Fibroblast of villous mesenchyme (primary cell): ENCODE data around the gene PARVG. TPM values are rescaled to one million over a fixed set of nuclear protein-coding genes. Genes with fewer than 3 reads are reported as not detected.

Source experiments
- DNase-seq: peaks from one replicate; pipeline ENCODE4 v3.0.0-alpha.2; 2010; ENCODE audit warnings: low read depth
- H3K4me3 ChIP-seq: 2 replicates; pipeline ENCODE4 v1.5.1; 2011; ENCODE audit warnings: low read depth, mild to moderate bottlenecking, low read length
- total RNA-seq: library from RNA; depleted of rRNA; stranded (reverse); fragments of >200 nt; gene quantifications from 2 replicates; pipeline ENCODE4 v1.2.3, GENCODE V29; 2012
- TF ChIP-seq, protein P1 (sequence below): IDR thresholded peaks from 2 replicates; pipeline ENCODE4 v1.5.1; 2012; ENCODE audit warnings: low read depth, mild to moderate bottlenecking, low read length; ENCODE audit not compliant: insufficient read depth

The PARVG gene
- total RNA-seq, 1 donor = not detected

DNA sequence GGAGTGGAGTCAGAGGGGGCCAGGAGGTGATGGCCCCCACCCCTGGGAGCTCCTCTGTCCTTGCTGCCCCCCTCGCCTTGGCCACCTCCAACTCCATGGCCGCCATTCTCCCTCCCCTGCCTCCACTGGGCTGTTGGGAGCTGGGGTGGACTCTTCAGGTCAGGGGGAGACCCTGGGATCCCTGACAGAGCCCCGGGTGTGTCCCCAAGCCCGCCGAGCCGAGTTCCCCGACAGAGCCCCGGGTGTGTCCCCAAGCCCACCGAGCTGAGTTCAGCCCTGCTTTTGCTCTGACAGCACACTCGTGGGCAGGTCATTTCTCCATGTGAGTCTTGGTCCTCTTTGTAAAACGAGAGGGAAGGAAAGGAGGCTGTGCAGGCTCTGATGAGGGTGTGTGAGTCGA lies 13.2 kb upstream of the PARVG start:
- H3K4me3 ChIP-seq = no peak overlapping the region
- TF ChIP-seq, protein P1, sequence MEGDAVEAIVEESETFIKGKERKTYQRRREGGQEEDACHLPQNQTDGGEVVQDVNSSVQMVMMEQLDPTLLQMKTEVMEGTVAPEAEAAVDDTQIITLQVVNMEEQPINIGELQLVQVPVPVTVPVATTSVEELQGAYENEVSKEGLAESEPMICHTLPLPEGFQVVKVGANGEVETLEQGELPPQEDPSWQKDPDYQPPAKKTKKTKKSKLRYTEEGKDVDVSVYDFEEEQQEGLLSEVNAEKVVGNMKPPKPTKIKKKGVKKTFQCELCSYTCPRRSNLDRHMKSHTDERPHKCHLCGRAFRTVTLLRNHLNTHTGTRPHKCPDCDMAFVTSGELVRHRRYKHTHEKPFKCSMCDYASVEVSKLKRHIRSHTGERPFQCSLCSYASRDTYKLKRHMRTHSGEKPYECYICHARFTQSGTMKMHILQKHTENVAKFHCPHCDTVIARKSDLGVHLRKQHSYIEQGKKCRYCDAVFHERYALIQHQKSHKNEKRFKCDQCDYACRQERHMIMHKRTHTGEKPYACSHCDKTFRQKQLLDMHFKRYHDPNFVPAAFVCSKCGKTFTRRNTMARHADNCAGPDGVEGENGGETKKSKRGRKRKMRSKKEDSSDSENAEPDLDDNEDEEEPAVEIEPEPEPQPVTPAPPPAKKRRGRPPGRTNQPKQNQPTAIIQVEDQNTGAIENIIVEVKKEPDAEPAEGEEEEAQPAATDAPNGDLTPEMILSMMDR = no peak
- DNase-seq = no peak

DNA sequence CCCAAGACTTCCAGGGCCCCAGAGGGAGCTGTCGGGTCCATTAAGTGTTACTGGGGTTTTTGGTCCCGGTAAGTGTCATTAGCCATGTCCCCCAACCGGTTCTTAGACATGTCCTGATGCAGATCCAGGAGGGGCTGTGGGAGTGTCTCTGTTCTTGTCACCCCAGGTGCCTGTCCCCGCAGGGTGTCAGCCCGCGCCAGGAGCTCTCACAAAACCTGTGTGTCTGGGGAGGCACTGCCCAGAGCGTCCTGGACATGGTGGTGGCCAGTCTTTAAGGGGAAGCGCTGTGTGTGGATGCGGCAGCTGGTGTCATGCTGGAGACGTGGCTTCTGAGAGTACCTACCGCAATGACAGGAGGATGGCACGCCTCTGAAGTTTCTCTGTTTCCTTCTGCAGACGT lies 12.5 kb upstream of the PARVG start:
- TF ChIP-seq, protein P1 = no peak

GRCh38 chr22:44170470-44170869 lies 10.3 kb upstream of the PARVG start:
- no peak overlapping the region for H3K4me3 ChIP-seq
- TF ChIP-seq, protein P1 = no peak
- no peak for DNase-seq

More for the DNA sequence above, 12.5 kb upstream of the PARVG start:
- no peak for DNase-seq
- H3K4me3 ChIP-seq = no peak overlapping the region

DNA sequence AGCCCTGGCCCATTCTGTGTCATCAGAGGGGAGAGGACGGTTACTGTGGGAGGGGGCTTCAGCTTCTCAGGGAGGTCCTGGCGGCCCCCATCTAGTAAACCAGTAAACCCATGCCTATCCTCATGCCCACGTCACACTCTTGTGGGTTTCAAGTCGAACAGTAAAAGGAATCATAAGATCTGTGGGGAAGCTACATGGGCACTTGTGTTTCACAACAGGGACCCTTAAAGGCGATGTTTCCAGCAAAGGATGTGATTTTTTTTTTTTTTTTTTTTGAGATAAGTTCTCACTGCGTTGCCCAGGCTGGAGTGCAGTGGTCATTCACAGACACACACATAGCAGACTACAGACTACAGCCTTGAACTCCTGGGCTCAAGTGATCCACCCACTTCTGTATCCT lies 9.2 kb upstream of the PARVG start:
- H3K4me3 ChIP-seq = no peak overlapping the region
- TF ChIP-seq, protein P1 = no peak
- no peak for DNase-seq

DNA sequence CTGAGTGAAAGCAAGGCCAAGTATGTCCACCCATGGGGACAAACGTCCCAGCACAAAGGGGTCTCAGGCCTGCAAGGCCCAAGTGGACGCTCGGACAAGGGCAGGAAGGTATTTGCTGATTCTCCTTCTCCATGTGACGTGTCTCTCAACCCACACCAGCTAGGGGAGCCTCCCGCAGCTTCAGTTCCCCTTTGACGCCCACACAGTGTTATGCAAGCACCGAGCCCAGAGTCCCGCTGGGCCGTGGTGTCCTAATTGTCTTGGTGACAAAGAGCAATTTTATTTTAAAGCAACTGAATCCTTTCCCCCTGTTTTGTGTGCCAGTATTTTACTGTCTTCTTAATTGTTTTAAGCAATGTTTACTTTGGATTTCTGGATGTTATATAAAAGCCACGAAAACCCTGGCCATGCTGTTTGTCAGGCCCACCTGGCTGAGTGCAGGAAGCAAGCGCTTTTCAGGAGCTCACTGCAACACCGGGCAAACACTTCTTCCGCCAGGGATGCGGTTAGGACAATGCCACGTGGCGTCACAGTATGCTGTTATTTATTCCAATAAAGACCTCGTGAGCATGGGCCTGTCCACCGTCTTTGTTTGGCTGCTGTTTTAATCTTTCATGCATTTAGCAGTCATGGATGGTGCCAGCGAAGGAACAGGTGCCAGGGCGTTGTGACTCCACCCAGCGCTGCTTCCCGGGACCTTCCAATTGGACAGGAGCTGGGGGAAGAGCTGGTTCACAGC lies 8.2 kb upstream of the PARVG start:
- DNase-seq = peak; percentile 10
- TF ChIP-seq, protein P1 = no peak
- H3K4me3 ChIP-seq = no peak overlapping the region

DNA sequence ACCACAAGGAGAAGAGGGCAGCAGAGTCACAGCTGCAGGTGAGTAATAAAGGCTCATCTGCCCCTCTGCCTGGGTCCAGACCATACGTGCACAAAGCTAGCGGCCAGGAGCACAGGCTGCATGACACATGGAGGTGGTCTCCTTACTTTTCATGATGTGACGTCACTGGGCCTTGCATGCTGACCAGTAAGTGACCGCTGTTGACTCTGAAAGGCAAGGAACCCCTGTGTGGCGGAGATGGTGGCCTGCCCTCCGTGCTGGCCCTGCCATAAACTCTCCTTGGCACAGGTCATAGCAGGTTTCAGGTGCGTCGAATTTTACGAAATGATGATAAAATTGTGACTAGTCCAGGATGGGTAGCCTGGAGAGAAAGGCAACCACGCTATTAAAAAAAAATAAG lies 7.6 kb upstream of the PARVG start:
- DNase-seq = no peak
- H3K4me3 ChIP-seq = no peak overlapping the region
- TF ChIP-seq, protein P1 = no peak

DNA sequence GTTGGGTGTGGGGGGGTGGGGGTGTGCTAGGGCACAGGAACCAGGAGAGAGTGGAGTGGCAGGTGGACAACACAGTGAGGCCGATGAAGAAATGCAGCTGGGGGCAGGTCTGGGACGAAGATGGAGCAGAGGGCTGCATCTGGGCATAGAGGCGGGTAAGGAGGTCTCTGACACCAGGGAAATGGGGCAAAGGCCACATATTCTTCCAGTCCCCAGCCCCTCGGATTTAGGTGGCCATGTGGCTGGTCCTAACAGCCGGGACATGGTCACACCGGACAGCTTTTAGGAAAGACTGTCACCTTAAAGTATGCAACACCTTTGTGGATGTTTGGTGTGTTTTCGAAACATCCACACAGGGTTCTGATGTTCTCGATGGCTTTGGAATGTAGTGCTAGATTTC lies 5.0 kb upstream of the PARVG start:
- no peak overlapping the region for H3K4me3 ChIP-seq
- DNase-seq = no peak
- TF ChIP-seq, protein P1 = no peak
